HepG2 (cell line): ENCODE data around the gene HECTD4. TPM values are rescaled to one million over a fixed set of nuclear protein-coding genes. Genes with fewer than 3 reads are reported as not detected.

Experiments used
- AHR ChIP-seq: IDR thresholded peaks from 2 replicates; pipeline ENCODE4 v1.6.1; 2018; ENCODE audit warnings: missing genetic modification reagents, missing compliant biosample characterization
- ARNT ChIP-seq: fragments of 450-650 bp; IDR thresholded peaks from 2 replicates; pipeline ENCODE4 v1.6.1; 2017
- BORCS8-MEF2B ChIP-seq: sonication (generic); formaldehyde crosslinking; IDR thresholded peaks from 2 replicates; pipeline ENCODE4 v1.8.0; 2022; ENCODE audit warnings: mild to moderate bottlenecking, missing genetic modification reagents
- CSRNP1 ChIP-seq: sonication (generic); formaldehyde crosslinking; IDR thresholded peaks from 2 replicates; pipeline ENCODE4 v1.8.1; 2023; ENCODE audit warnings: mild to moderate bottlenecking, missing genetic modification reagents
- DRAP1 ChIP-seq: IDR thresholded peaks from 2 replicates; pipeline ENCODE4 v1.6.1; 2016; ENCODE audit warnings: missing genetic modification reagents, missing compliant biosample characterization
- FOXO4 ChIP-seq: sonication (generic); formaldehyde crosslinking; conservative IDR thresholded peaks from 2 replicates; pipeline ENCODE4 v1.8.1; 2023; ENCODE audit warnings: missing genetic modification reagents
- GRHL1 ChIP-seq: sonication (generic); formaldehyde crosslinking; conservative IDR thresholded peaks from 2 replicates; pipeline ENCODE4 v1.8.0; 2022; ENCODE audit warnings: missing genetic modification reagents
- KLF11 ChIP-seq: IDR thresholded peaks from 2 replicates; pipeline ENCODE4 v1.6.1; 2016; ENCODE audit warnings: missing compliant biosample characterization
- MAF1 ChIP-seq: sonication (generic); formaldehyde crosslinking; IDR thresholded peaks from 2 replicates; pipeline ENCODE4 v1.5.0; 2020; ENCODE audit warnings: missing genetic modification reagents, borderline replicate concordance
- MEF2D ChIP-seq: sonication (generic); formaldehyde crosslinking; IDR thresholded peaks from 2 replicates; pipeline ENCODE4 v1.5.1; 2020; ENCODE audit warnings: mild to moderate bottlenecking, missing genetic modification reagents
- MIER2 ChIP-seq: IDR thresholded peaks from 2 replicates; pipeline ENCODE4 v1.6.1; 2016; ENCODE audit warnings: missing biosample characterization, missing genetic modification reagents
- MXI1 ChIP-seq: IDR thresholded peaks from 3 replicates; pipeline ENCODE4 v1.6.1; 2012; ENCODE audit warnings: low read depth, low read length, inconsistent platforms, borderline replicate concordance
- NFE2L1 ChIP-seq: sonication (generic); formaldehyde crosslinking; IDR thresholded peaks from 2 replicates; pipeline ENCODE4 v1.4.0; 2020; ENCODE audit warnings: missing genetic modification reagents, mild to moderate bottlenecking, borderline replicate concordance
- NR3C1 ChIP-seq: sonication (generic); formaldehyde crosslinking; IDR thresholded peaks from 2 replicates; pipeline ENCODE4 v1.4.0; 2020; ENCODE audit warnings: missing genetic modification reagents
- RFX1 ChIP-seq: fragments of 450-650 bp; IDR thresholded peaks from 2 replicates; pipeline ENCODE4 v1.6.1; 2017
- ZNF580 ChIP-seq: IDR thresholded peaks from 2 replicates; pipeline ENCODE4 v1.6.1; 2016; ENCODE audit warnings: low read depth, borderline replicate concordance
- ZNF772 ChIP-seq: sonication (generic); formaldehyde crosslinking; IDR thresholded peaks from 2 replicates; pipeline ENCODE4 v1.5.0; 2020; ENCODE audit warnings: mild to moderate bottlenecking, missing genetic modification reagents
- ZNF784 ChIP-seq: sonication (generic); formaldehyde crosslinking; IDR thresholded peaks from 2 replicates; pipeline ENCODE4 v1.5.1; 2020; ENCODE audit warnings: missing genetic modification reagents, mild to moderate bottlenecking, borderline replicate concordance
- polyA plus RNA-seq, 8 experiments: library from polyadenylated mRNA; depleted of rRNA in 3 of 8; stranded (reverse) in 7 of 8; unstranded in 1 of 8; fragments of >200 nt; fragmentation: Illumina TruSeq in 4 of 8; extraction: Trizol in 4 of 8; gene quantifications; 2 replicates each; pipeline versions ENCODE4 v1.2.1 to v1.2.3, GENCODE V29; 2011 to 2016; ENCODE audit warnings: low read depth in 4 of 8, missing spikeins in 1 of 8, mixed read lengths in 1 of 8; ENCODE audit not compliant: insufficient read depth in 1 of 8
- total RNA-seq, 5 experiments: library from RNA; depleted of rRNA; stranded (reverse); fragments of >200 nt; fragmentation: Illumina TruSeq; extraction: Trizol; gene quantifications; 2 replicates each; pipeline ENCODE4 v1.2.3, GENCODE V29; 2016; ENCODE audit warnings: low read depth in 1 of 5
- TF ChIP-seq, protein P1 (sequence below): sonication (generic); formaldehyde crosslinking; IDR thresholded peaks from 2 replicates; pipeline ENCODE4 v1.8.0; 2022; ENCODE audit warnings: missing genetic modification reagents, low read depth, mild to moderate bottlenecking, borderline replicate concordance
- TF ChIP-seq, protein P2 (sequence below): conservative IDR thresholded peaks from 2 replicates; pipeline ENCODE4 v1.6.1; 2018; ENCODE audit warnings: missing genetic modification reagents

The HECTD4 gene
- total and polyA plus RNA-seq, 2 of the 13 experiments (the other 11 are each of a cell fraction or from before 2014, with no cell fraction given) = 9.0 to 11.4 TPM

GRCh38 chr12:112381883-112382796, at the start of gene HECTD4 (continued):
- TF ChIP-seq CSRNP1 = peak; percentile 77; the same call in 1 of the 2 replicates
- TF ChIP-seq DRAP1 (CRISPR knock-in tag) = peak; percentile 89
- peak; percentile 84; the same call in 1 of the 2 replicates for TF ChIP-seq ZNF580
- TF ChIP-seq ZNF784 (CRISPR knock-in tag) = 0 out of 2 replicates have a peak, but pooled peaks have one; percentile 41
- no peak for TF ChIP-seq RFX1
- TF ChIP-seq MXI1 = peak; percentile 84; the same call in 1 of the 3 replicates
- no peak for TF ChIP-seq NR3C1
- no peak for TF ChIP-seq NFE2L1 (CRISPR knock-in tag)
- no peak for TF ChIP-seq ARNT
- TF ChIP-seq, protein P1, sequence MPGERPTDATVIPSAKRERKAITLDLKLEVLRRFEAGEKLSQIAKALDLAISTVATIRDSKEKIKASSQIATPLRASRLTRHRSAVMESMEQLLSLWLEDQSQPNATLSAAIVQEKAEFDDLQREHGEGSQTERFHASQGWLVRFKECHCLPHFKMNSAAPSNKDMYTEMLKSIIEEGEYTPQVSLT (CRISPR knock-in tag) = no peak
- 0 out of 2 replicates have a peak, but pooled peaks have one; percentile 20 for TF ChIP-seq MIER2 (CRISPR knock-in tag)
- TF ChIP-seq AHR (CRISPR knock-in tag) = peak; percentile 51; the same call in 1 of the 2 replicates
- TF ChIP-seq MAF1 (CRISPR knock-in tag) = no peak
- TF ChIP-seq GRHL1 (CRISPR knock-in tag) = no peak
- peak; percentile 69 for TF ChIP-seq BORCS8-MEF2B (CRISPR knock-in tag)
- no peak for TF ChIP-seq KLF11 (CRISPR knock-in tag)
- TF ChIP-seq FOXO4 (CRISPR knock-in tag) = 0 out of 2 replicates have a peak, but pooled peaks have one; percentile 46
- TF ChIP-seq ZNF772 (CRISPR knock-in tag) = peak; percentile 81
- TF ChIP-seq, protein P2, sequence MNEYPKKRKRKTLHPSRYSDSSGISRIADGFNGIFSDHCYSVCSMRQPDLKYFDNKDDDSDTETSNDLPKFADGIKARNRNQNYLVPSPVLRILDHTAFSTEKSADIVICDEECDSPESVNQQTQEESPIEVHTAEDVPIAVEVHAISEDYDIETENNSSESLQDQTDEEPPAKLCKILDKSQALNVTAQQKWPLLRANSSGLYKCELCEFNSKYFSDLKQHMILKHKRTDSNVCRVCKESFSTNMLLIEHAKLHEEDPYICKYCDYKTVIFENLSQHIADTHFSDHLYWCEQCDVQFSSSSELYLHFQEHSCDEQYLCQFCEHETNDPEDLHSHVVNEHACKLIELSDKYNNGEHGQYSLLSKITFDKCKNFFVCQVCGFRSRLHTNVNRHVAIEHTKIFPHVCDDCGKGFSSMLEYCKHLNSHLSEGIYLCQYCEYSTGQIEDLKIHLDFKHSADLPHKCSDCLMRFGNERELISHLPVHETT = peak; percentile 76
- TF ChIP-seq MEF2D (CRISPR knock-in tag) = 0 out of 2 replicates have a peak, but pooled peaks have one; percentile 72
